Mesothelial cell of epicardium (in vitro differentiated cells): Measurements from ENCODE around the gene KCNT2. TPM values are rescaled to one million over a fixed set of nuclear protein-coding genes. Genes with fewer than 3 reads are reported as not detected.

ENCODE experiments used
- DNase-seq, 2 experiments: peaks; one replicate each; pipeline ENCODE4 v3.0.0; 2021; ENCODE audit warnings: low spot score in 2 of 2; ENCODE audit not compliant: unreplicated experiment in 2 of 2
- H3K27ac Mint-ChIP-seq: 2 replicates; pipeline ENCODE4 v1.8.0; 2021; ENCODE audit warnings: mixed read lengths
- H3K27me3 Mint-ChIP-seq: 2 replicates; pipeline ENCODE4 v1.8.0; 2021; ENCODE audit warnings: low read depth, mixed read lengths
- H3K36me3 Mint-ChIP-seq: 2 replicates; pipeline ENCODE4 v1.8.0; 2021; ENCODE audit warnings: mixed read lengths
- H3K4me1 Mint-ChIP-seq: 2 replicates; pipeline ENCODE4 v1.8.0; 2021; ENCODE audit warnings: mixed read lengths
- H3K4me3 Mint-ChIP-seq: 2 replicates; pipeline ENCODE4 v1.8.0; 2021; ENCODE audit warnings: mild to moderate bottlenecking, moderate library complexity, mixed read lengths
- H3K9me3 Mint-ChIP-seq: 2 replicates; pipeline ENCODE4 v1.8.0; 2021; ENCODE audit warnings: mixed read lengths
- total RNA-seq: library from RNA; stranded (reverse); gene quantifications from 3 replicates; pipeline ENCODE4 v1.2.1, GENCODE V29; 2021
- TF ChIP-seq, protein P1 (sequence below): fragments of 200-600 bp; sonication (generic); IDR thresholded peaks from one replicate; pipeline ENCODE4 v1.5.0; 2021; ENCODE audit warnings: antibody characterized with exemption; ENCODE audit not compliant: unreplicated experiment

Gene KCNT2
- total RNA-seq, 1 donor from 2014 or later, result 25.6 TPM

DNA sequence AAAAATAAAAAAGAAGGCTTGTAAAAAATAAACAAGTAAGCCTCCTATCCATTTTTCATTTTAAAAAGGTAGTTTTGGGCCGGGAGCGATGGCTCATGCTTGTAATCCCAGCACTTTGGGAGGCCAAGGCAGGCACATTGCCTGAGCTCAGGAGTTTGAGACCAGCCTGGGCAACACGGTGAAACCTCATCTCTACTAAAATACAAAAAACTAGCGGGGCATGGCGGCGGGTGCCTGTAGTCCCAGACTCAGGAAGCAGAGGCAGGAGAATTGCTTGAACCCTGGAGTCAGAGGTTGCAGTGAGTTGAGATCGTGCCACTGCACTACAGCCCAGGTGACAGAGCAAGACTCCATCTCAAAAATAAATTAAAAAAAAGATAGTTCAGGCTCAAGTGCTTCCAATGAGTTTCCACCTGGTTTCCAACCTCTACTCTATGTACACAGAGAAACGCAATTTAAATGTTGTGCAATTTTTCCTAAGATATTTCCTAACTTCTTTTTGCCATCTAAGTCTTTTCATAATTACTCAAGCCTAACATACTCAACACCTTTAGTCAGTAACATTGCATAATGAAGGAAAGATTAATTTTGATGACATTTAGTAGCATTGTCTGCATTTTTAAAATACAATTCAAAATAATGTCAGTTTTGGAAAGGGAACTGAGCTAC, 106.3 kb downstream of the KCNT2 start:
- Mint-ChIP-seq H3K9me3 (peaks cover 6% of the 10 kb centered on the region), H3K4me1 (no peaks in the 10 kb centered on the region), H3K27ac (no peak overlapping the region), H3K4me3 (no peak overlapping the region), H3K36me3 (peaks cover 16% of the 10 kb centered on the region), H3K27me3 (no peaks in the 10 kb centered on the region)
- TF ChIP-seq, protein P1, sequence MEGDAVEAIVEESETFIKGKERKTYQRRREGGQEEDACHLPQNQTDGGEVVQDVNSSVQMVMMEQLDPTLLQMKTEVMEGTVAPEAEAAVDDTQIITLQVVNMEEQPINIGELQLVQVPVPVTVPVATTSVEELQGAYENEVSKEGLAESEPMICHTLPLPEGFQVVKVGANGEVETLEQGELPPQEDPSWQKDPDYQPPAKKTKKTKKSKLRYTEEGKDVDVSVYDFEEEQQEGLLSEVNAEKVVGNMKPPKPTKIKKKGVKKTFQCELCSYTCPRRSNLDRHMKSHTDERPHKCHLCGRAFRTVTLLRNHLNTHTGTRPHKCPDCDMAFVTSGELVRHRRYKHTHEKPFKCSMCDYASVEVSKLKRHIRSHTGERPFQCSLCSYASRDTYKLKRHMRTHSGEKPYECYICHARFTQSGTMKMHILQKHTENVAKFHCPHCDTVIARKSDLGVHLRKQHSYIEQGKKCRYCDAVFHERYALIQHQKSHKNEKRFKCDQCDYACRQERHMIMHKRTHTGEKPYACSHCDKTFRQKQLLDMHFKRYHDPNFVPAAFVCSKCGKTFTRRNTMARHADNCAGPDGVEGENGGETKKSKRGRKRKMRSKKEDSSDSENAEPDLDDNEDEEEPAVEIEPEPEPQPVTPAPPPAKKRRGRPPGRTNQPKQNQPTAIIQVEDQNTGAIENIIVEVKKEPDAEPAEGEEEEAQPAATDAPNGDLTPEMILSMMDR, result no peak
- no peak for DNase-seq

DNA sequence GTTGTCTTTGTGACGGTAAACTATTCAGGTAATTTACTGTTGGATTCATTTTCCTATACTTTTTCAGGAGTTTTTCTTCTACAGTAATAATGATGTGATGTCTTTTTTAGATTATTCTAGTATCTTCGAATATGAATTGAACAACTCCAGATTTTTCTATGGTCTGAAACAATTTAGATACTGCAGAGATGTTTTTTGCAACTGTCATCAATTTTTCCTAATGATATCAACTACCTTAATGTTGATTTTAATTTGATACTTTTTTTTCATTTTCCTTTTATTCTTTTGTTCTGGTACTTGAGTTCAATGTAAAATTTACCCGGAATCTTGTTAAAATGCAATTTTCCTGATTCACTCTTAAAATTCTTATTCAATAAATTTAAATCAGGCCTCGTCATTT, 110.4 kb downstream of the KCNT2 start:
- H3K4me3 Mint-ChIP-seq, result no peak overlapping the region
- peaks cover 3% of the 10 kb centered on the region for H3K36me3 Mint-ChIP-seq
- H3K27ac Mint-ChIP-seq, result no peak overlapping the region
- H3K27me3 Mint-ChIP-seq, result no peaks in the 10 kb centered on the region
- DNase-seq, result no peak
- no peaks in the 10 kb centered on the region for H3K4me1 Mint-ChIP-seq
- TF ChIP-seq, protein P1, result no peak
- no peaks in the 10 kb centered on the region for H3K9me3 Mint-ChIP-seq

GRCh38 chr1:196494766-196495165, 113.5 kb downstream of the KCNT2 start:
- H3K4me3 Mint-ChIP-seq, result no peak overlapping the region
- H3K27ac Mint-ChIP-seq, result no peak overlapping the region
- H3K27me3 Mint-ChIP-seq, result no peaks in the 10 kb centered on the region
- DNase-seq, result no peak
- no peaks in the 10 kb centered on the region for H3K36me3 Mint-ChIP-seq
- no peaks in the 10 kb centered on the region for H3K4me1 Mint-ChIP-seq
- TF ChIP-seq, protein P1, result no peak
- no peaks in the 10 kb centered on the region for H3K9me3 Mint-ChIP-seq

GRCh38 chr1:196493881-196494280, 114.4 kb downstream of the KCNT2 start:
- Mint-ChIP-seq H3K4me1 (peaks cover 2% of the 10 kb centered on the region), H3K36me3 (no peaks in the 10 kb centered on the region), H3K27ac (no peak overlapping the region), H3K27me3 (no peaks in the 10 kb centered on the region), H3K4me3 (no peak overlapping the region), H3K9me3 (no peaks in the 10 kb centered on the region)
- TF ChIP-seq, protein P1, result no peak
- DNase-seq, result no peak

DNA sequence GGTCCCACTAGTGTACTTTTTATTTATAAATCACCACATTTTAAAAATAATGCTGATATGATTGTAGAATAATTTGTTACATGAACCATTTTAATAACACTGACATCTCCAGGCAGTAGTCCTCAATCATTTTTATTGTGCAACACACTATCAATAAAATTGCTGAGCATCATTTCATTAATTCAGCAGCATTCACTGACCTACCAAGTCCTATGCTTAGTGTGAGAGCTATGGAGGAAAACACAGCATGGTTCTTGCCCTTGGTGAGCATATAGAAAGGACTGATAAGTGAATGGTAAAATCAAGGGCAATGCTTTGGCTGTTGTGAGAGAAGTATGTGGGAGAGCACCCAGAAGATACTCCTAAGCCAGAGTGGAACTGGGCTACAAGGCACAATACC, 119.7 kb downstream of the KCNT2 start:
- H3K4me3 Mint-ChIP-seq, result no peak overlapping the region
- TF ChIP-seq, protein P1, result no peak
- peaks cover 11% of the 10 kb centered on the region for H3K36me3 Mint-ChIP-seq
- peak overlapping the region; percentile 35 for H3K27ac Mint-ChIP-seq
- DNase-seq, result no peak
- H3K27me3 Mint-ChIP-seq, result no peaks in the 10 kb centered on the region
- peaks cover 9% of the 10 kb centered on the region for H3K4me1 Mint-ChIP-seq
- H3K9me3 Mint-ChIP-seq, result peaks cover 9% of the 10 kb centered on the region
